Hematopoietic multipotent progenitor cell (in vitro differentiated cells): ENCODE data around the gene ARHGEF19. TPM values are rescaled to one million over a fixed set of nuclear protein-coding genes. Genes with fewer than 3 reads are reported as not detected.
A peak's percentile ranks its signal among the peaks of the same experiment; 100 is the strongest.
"Not testable (repeated sequence)": the region's sequence is repeated elsewhere in the genome, so short reads cannot be mapped to it uniquely, and the experiment has no call there.

ENCODE experiments used
- DNase-seq, 3 donors: peaks; one replicate each; pipeline ENCODE4 v3.0.0-alpha.2; 2011 to 2015; ENCODE audit warnings: low read depth in 2 of 3, low spot score in 2 of 3
- total RNA-seq: library from RNA; depleted of rRNA; stranded (reverse); fragments of >200 nt; gene quantifications from one replicate; pipeline ENCODE4 v1.2.3, GENCODE V29; 2012

ARHGEF19 gene
- total RNA-seq, 1 donor: 9.2 TPM

DNA sequence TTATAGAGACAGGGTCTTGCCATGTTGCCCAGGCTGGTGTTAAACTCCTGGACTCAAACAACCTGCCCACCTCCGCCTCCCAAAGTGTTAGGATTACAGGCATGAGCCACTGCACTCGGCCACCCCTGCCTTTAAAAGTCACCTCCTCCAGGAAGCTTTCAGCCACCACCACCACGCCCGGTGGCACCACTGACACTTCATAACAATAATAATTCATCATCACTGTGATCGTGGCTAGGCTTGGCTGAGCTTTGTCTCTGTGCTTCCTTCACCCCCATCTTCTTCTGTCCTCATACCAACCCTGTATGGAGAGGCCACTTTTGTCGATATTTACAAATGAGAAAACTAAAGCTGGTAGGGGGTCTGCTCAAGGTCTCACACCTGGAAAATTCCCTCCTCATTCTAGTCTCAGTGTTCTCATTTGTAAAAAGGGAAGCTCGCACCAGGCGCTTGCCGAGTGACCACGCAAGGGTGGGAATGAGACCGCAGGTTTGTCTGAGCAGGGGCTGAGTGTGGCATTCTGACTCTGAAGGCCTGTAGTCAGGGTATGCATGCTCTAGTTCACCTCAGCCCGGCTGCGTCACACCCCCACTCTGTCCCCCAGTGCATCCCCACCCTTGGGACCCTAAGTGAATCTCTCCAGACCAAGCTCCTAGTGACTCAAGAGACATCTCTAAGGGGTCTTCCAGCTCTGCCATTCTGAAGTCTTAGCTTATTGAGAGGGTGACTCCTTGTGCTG is 43.7 kb downstream of the ARHGEF19 start:
- DNase-seq: no peak

DNA sequence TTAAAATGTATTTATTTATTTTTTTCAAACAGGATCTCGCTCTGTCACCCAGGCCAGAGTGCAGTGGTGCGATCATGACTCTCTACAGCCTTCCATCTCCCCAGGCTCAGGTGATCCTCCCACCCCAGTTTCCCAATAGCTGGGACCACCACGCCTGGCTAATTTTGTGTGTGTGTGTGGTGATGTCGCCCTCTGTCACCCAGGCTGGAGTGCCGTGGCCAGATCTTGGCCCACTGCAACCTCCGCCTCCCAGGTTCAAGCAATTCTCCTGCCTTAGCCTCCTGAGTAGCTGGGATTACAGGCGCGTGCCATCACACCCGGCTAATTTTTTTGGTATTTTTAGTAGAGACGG is 44.3 kb downstream of the ARHGEF19 start:
- not testable (repeated sequence) for DNase-seq

DNA sequence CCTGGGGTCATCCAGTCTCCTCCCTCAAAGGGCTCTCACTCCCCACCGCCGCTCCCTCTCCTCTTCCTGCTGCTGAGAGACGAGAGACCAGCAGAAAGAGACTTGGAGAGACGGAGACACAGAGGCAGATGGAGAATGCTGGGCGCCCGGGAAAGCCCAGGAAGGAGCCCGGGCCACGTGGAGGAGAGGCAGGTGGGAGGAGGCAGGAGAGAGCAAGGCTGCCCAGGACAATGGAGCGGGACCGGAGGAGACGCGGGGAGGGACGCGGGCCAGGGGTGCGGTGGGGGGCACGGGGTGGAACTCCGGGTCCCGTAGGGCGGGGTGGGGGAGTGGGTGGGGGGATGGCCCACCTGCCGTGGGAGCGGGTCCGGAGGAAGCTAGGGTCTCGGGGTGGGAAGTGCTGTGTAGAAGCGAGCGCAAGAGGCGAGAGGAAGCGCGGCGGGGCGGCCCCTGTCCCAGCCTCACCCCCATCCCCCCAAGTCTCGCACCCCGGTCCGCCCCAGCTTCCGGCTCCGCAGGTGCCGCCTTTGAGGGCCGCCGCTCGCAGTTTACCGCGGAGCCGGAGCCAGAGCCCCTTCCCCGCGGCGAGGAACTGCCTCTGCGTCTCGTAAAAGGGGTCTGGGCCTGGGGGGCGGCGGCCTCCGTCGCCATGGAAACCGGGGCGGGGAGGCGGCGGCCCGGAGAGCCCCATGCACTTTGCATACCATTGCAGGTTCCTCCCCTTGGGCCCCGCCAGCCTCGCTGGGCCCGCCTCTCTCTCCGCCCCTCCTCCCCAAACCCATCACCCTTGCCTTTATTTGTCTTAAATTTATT is 44.9 kb downstream of the ARHGEF19 start:
- DNase-seq: peak; percentile 50 to 58 (median 57)

DNA sequence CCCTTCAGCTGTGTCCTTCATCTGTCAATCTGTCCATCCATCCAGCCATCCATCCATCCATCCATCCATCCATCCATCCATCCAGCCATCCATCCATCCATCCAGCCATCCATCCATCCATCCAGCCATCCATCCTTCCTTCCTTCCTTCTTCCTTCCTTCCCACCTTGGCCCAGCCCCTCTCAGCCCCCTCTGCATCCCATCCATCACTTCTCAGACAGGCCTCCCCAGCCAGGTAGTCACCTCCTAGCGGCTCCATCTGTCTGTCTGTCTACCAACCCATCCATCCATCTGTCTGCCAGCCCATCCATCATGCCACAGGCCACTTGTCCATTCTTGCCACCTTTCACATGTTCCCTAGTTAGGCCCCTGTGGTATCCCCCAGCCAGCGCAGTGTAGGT is 46.3 kb downstream of the ARHGEF19 start:
- no peak for DNase-seq

DNA sequence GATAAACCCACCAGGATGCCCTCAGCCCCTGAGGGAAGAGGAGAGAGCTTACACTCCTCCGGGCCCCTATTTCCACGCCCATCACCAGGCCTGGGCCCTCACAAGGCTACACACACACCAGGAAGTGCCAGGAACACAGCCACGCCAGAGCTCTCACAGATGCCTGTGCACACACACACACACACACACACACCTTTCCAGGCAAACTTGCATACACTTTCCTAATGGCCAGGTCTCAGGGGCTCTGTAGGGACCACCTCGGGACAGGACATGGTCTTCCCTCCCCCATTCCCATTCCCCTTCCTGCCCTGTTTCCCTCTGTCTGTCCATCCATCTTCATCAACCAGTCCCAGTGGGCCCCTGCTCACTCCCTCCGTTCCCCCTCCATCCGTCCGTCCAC is 46.9 kb downstream of the ARHGEF19 start:
- no peak for DNase-seq

DNA sequence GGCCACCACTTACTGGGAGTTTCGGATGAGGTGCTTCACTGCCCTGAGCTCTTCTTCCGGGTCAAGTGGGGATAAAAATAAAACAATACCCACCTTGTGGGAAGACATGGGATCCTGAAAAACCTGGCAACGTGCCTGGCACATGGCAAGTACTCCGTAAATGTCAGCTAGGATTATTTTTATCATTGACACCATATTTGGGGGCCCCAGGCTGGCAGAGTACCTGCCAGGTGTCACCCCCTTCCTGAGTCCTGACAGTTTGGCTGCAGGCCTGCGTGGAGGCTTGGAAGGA is 47.4 kb downstream of the ARHGEF19 start:
- DNase-seq: no peak

DNA sequence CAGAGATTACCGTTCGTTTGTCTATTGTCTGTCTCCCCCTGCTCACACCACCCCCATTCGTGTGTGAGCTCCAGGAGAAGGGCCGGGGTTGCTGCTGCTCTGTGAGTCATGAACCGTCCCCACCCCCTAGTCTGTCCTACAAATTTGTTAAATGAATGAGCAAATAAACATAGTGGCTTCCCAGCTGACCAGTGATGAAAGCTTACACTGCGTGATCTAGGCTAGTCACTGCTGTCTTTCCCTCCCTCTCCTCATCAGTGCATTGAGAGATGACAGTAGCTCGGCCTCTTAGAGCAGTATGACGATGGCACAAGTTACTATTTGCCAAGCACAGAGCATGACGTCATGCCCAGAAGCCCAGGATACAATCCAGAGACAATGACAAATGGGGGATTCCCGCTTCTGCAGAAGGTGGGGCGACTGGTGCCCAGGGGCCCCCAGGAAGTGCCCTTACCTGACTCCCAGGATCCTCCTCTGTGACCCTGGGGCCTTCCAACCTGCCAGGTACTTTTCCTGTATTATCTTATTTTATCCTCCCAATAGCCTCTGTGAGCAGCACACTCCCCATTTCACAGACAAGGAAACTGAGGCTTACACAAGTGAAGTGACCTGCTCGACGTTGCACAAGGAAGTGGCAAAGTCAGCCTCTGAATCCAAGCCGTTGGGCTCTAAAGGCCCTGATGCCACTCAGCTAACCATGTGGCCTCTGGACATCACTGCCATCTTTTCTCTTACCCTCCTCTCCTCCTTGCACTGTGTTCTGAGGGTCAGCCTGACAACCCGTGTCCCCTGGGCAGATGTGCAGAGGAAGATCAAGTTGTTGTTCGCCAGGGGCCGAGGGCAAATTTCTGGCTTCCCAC is 48.0 kb downstream of the ARHGEF19 start:
- no peak for DNase-seq

DNA sequence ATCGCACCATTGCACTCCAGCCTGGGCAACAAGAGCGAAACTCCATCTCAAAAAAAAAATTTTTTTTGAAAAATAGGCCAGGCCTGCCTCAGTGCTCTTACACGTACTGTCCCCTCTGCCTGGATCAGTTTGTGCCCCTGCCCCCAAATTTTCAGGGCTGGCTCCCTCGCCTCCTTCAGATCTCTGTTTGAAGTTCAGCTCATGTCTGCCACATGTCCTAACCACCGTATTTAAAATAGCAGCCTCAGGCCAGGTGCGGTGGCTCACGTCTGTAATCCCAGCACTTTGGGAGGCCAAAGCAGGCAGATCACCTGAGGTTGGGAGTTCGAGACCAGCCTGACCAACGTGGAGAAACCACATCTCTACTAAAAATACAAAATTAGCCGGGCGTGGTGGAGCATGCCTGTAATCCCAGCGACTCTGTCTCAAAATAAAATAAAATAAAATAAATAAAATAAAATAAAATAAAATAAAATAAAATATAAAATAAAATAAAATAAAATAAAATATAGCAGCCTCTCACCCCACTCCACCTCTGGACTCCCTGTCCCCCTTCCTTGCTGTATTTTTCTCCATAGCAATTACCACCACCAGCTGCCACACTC is 48.7 kb downstream of the ARHGEF19 start:
- not testable (repeated sequence) for DNase-seq

DNA sequence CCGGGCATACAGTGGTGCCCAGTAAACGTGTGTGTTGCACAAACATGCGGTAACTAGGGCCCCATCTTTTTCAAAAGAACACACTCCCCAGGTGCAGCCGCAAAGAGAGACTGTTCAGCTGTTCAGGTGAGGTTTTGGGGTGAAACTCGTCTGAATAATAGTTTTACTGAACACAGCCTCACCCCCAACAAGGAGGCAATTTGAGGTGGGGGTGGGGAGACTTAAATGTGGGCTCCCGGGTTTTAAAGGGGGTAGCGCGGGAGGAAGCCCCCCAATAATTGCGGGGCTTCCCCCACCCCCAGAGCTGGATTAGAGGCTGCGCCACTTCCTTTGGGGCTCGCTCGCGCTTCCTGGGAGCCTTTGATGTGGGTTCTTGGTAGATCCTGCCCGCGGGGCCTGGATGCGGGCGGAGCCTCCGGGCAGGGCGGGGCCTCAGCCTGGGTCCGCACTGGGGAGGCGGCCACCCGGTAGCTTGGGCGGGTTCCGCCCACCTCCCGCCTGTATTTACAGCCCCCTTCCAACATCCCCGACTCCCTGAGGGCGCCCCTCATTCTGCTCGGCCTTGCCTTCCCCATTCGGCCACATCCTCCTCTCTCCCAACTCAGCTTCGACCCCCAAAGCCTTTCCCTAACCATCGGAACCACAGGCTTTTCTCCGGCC is 50.2 kb downstream of the ARHGEF19 start:
- DNase-seq: peak in 1 of 3 donors; percentile 41

DNA sequence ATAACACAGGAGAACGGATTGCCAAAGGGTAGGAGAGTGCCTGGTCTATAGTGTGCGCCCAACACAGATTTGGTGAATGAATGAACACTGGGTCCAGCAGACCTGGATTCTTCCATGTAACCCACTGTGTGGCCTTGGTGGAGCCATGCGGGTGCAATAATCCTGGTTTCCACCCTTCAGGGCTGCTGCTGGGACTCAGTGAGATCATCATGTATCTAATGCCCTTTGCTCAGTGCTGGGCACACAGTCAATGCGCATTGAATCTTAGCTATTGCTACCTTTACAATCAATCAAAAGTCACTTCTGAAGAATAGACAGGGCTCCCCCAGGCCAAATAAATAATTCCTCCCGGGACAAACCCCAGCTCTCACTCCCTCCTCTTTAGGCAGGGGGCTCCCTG is 50.7 kb downstream of the ARHGEF19 start:
- no peak for DNase-seq

DNA sequence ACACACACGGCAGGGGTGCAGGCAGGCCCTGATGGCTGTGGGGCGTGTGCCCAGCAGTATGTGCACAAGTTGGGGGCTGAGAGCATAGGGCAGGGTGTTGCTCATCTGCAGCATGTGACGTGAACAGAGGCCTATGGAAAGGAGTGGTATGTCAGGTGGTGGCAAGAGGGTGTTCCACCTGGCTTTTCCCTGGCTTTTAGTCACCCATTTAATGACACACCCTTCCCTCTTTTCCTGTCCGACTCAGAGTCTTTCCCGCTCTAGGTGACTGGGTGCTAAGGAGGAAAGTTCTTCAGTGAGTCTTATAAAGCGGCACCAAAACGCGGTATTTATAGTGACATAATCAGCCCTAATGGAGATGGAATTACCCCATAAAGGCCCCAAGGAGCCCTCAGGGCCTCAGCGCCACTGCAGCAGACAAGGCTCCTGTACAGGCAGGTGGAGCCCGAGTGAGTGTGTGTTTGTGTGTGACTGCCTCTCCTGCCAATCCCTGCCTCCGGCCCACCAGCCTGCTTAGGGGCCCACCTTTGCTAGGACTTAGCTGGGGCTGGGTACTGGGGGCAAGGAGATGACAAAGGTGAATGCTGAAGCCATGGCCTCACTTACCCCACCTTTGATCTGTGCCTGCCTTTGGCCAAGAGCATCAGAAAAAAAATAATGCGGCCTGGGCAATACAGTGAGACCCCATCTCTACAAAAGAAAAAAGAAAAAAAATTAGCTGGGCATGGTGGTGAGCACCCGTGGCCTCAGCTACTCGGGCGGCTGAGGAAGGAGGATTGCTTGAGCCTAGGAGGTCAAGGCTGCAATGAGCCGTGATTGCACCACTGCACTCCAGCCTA is 53.2 kb downstream of the ARHGEF19 start:
- DNase-seq: no peak

DNA sequence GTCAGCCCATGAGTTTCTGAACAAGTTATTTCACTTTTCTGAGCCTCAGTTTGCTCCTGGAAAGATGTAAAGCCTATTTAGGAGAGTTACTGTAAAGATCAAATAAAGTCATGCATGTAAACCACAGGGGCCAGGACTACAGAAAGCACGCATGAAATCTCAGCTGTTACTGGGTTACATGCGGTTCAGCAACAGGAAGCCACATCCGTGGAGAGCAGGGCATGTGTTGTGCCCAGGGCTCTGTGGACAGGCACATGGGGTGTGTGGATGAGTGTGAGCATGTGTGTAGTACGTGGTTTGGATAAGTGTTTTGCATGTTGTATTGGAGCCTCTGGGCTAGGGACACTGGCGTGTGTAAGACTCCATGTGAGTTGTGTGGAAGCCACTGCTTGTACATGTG is 54.4 kb downstream of the ARHGEF19 start:
- no peak for DNase-seq

DNA sequence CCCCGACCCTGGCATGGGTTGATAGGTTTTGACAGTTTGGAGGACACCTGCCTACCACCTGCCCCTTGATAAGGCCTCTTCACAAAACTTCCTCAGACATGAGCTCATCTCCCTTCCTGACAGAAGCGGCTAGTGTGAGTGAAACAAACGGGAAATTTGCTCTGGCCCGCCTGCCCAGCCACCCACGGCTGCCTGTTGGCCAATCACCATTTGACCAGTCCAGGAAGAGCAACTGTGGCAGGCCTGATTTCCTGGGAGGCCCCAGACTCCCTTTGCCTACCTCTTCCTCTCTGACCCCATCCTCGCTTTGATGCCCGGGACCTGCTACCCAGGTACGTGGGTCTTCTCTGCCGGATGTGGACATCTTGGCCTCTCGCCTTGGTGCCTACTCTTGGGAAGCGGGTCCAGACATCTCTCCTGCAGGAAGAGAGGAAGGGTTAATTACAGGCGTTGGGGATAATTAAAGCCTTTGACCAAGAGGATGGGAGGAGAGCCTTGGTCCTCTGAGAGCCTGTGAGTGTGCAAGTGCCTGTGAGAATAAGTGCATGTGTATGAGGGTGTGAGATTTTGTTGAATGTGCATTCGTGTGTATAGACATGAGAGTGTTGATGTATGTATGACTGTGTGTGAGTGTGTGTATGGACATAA is 55.5 kb downstream of the ARHGEF19 start:
- no peak for DNase-seq

DNA sequence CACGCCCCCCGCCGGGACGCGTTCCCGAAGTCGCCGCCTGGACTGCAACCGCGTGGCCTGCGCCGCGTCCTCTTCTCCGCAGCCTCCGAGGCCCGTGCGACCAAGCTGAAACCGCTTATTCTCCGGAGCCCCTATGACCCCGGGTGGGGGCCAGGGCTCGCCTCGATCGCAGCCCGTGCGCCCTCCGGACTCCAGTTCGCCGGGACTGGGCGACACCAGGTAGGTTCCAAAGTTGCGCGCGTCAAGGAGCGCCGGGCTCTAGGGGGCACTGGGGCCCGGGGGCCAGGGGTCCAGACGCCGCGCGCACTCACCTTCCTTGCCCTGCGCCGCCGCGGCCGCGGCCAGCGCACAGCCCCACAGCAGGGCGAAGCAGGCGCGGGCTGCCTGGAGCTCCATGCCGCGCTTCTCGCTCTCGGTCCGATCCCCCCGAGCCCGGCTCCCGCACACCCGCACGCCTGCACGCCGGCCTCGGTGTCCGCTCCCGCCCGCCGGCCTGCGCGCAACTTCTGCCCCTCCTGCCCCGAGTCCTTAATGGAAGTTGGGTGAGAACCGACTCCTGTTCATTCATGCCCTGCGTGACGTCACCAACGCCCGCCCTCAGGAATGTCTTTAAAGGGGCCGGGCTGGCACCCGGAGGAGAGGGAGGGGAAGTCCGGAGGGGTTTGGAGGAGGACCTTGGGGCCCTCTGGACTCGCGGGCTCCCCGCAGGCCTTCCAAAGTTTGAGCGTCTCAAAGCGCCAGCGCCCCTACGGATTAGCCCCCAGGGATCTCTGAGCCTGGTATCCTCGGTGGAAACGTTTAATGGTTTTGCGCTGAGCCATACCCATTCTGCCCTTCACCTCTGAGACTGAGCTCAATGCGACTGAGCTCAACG is 56.7 kb downstream of the ARHGEF19 start, which contains the start of gene EPHA2:
Gene EPHA2 (minus strand): TSS at position 533 of the 874 bp plus-strand sequence. CDS start 137 bp downstream, at position 396.
- no peak for DNase-seq

DNA sequence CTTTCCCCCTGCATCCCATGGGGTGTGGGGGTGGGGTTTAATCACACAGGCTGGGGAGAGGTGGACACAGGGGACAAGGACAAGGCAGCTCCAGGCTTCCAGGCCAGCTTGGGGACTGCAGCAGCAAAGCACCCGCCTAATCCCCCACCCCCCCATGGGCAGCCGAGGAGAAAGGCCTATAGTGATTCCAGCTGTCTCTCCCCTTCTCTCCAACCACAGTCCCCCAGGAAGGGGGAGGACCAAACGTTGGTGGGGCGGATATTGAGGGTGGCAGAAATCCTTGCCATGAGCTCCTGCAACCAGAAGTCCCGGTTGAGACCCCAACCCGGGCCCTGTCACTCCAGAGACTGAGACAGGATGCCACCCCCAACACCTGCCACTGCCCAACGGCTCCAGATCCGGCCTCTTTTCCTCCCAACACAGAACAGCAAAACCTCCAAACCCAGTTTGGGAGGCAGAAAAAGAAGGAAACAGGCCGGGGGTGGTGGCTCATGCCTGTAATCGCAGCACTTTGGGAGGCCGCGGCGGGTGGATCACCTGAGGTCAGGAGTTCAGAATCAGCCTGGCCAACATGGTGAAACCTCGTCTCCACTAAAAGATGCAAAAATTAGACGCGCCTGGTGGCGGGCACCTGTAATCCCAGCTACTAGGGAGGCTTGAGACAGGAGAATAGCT is 58.3 kb downstream of the ARHGEF19 start:
- DNase-seq: no peak

DNA sequence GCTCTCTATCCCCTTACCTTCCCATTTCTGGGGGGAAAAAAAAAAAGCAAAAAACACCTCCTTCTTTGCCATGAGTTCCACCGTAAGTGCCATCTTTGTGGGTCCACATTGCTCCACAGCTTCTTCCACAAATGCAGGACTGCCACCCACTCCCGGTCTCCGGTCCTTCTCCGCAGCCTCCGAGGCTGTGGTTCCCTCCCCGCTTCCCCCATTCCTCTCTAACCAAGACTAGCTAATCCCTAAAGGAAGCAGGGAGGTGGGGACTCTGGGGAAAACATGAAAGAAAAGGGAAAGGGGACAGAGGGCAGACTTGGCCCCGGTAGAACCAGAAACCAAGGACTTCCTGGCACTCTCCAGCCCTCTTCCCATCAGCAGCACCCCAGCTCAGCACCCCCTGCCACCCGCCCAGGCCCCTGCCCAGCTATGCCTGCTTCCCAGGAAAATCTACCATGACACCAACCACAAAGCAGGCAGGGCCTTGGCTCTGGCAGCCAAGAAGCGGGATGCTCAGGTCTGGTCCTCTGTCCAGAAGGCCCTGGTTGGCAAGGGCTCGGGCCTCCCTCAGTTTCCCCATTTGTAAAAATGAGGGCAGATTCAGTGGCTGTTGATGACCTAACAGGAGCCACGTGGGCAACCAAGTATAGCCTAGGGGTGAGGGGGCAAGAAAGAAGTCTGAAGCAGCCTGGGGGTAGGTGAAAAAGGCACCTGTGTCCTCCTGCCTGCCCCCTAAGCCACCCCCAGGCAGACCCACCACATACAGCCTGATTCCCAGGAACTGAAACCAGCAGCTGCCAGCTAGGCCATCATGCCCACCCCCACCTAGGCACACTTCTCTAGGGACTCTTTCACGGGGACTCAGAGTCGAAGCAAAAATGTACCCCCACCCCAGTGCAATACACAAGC is 59.1 kb downstream of the ARHGEF19 start:
- no peak for DNase-seq
